Hepatocyte (in vitro differentiated cells): Measurements from ENCODE around the gene SCNN1B.

ENCODE experiments used
- EZH2 ChIP-seq: fragments of 200-600 bp; sonication (generic); IDR thresholded peaks from 2 replicates; pipeline ENCODE4 v1.6.1; 2016; ENCODE audit warnings: antibody characterized with exemption, mild to moderate bottlenecking, borderline replicate concordance
- TF ChIP-seq, protein P1 (sequence below): fragments of 200-600 bp; sonication (generic); IDR thresholded peaks from 2 replicates; pipeline ENCODE4 v1.5.1; 2016; ENCODE audit warnings: antibody characterized with exemption, mild to moderate bottlenecking; ENCODE audit not compliant: poor library complexity

DNA sequence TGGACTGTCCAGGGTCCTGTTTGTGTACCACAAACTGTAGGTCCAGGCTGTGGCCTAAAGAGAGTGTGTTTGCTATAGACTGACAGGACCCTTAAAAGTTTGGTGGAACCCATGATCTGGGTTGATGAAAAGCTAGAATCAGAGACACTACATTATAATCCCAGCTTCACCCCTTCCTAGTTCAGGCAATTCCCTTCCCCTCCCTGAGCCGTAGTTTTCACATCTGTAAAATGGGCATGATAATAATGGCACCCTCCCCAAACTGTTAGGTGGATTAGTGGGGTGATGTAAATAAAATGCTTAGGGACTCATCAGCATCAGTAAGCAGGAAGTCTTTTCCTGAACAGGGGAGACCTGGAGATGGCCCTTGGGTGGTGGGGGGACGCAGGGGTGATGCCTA, 2.5 kb downstream of the SCNN1B start:
- TF ChIP-seq, protein P1, sequence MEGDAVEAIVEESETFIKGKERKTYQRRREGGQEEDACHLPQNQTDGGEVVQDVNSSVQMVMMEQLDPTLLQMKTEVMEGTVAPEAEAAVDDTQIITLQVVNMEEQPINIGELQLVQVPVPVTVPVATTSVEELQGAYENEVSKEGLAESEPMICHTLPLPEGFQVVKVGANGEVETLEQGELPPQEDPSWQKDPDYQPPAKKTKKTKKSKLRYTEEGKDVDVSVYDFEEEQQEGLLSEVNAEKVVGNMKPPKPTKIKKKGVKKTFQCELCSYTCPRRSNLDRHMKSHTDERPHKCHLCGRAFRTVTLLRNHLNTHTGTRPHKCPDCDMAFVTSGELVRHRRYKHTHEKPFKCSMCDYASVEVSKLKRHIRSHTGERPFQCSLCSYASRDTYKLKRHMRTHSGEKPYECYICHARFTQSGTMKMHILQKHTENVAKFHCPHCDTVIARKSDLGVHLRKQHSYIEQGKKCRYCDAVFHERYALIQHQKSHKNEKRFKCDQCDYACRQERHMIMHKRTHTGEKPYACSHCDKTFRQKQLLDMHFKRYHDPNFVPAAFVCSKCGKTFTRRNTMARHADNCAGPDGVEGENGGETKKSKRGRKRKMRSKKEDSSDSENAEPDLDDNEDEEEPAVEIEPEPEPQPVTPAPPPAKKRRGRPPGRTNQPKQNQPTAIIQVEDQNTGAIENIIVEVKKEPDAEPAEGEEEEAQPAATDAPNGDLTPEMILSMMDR: no peak
- TF ChIP-seq EZH2: no peak
